ENCODE data around the gene NCKAP5.

DNA sequence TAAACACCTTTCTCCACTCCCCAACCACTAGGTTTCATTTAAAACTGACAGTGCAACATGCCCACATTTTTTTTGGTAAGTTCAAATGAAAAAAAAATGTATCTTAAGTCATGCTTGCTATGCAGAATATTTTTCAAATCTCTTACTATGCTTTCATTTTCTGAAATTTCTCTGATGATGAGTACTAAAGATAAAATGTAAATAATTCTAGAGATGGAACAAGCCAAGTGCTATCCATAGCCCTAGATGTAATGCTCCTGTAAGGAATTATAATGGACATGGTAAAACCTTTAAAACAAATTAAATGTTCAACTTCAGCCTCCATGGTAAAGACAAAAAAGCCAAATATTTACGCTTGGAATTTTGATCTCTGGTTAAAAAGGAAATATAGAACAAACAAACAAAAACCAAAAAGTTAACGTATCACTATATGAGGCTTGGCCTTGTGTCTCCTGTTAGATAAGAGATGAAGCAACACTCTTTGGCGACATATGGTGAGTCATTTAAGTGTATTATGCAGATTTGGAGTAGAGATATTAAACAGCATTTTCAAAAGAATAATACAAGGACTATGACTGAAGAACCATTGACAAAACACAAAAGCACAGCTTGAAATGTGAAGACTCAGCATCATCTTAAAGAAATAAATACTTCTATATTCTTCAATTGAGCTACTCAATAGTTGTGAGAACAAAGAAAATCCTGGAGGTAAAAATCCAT is 506.2 kb downstream of the NCKAP5 start:
- TF ChIP-seq, protein P1, sequence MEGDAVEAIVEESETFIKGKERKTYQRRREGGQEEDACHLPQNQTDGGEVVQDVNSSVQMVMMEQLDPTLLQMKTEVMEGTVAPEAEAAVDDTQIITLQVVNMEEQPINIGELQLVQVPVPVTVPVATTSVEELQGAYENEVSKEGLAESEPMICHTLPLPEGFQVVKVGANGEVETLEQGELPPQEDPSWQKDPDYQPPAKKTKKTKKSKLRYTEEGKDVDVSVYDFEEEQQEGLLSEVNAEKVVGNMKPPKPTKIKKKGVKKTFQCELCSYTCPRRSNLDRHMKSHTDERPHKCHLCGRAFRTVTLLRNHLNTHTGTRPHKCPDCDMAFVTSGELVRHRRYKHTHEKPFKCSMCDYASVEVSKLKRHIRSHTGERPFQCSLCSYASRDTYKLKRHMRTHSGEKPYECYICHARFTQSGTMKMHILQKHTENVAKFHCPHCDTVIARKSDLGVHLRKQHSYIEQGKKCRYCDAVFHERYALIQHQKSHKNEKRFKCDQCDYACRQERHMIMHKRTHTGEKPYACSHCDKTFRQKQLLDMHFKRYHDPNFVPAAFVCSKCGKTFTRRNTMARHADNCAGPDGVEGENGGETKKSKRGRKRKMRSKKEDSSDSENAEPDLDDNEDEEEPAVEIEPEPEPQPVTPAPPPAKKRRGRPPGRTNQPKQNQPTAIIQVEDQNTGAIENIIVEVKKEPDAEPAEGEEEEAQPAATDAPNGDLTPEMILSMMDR (conservative IDR thresholded peaks at IDR 0.05), result no peak
- TF ChIP-seq EZH2 (IDR thresholded peaks at IDR 0.05; ENCODE audit: low read depth), result no peak
